ENCODE results near the gene DYRK1A.
"Not testable (repeated sequence)": the region's sequence is repeated elsewhere in the genome, so short reads cannot be mapped to it uniquely, and the experiment has no call there.

Gene DYRK1A

DNA sequence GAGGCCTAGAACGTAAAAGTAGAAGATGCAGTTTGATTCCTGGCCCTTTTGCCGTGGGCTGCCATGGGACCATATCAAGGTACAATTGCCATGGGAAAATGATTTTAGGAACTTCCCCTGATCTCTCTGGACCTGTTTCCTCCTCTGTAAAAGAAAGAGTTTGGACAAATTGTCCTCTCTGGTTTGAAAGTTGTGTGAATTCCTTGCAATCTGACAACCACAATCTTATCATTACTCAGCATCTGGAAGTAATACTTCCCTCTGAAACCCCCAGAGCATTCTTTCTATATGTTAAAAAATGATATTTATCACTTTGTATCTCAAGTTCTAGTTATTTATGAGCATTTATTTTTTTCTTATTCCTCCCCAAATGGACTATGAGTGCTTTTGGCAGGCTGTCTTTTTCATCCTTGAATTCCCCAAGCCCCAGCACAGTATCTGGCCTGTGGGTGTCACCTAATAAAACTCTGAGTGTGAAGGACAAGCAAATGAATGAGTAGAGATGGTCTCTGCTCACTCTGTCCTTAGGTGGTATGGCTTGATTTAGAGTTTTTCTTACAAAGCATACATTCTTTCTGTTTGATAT lies 181.1 kb downstream of the DYRK1A start:
- no peak for DNase-seq (ENCODE audit: low read depth in 1 of 2, low spot score in 1 of 2)

- DNase-seq (ENCODE audit: low read depth in 1 of 2, low spot score in 1 of 2): no peak
Observed at GRCh38 chr21:37548521-37548981, 182.0 kb downstream of the DYRK1A start.

DNA sequence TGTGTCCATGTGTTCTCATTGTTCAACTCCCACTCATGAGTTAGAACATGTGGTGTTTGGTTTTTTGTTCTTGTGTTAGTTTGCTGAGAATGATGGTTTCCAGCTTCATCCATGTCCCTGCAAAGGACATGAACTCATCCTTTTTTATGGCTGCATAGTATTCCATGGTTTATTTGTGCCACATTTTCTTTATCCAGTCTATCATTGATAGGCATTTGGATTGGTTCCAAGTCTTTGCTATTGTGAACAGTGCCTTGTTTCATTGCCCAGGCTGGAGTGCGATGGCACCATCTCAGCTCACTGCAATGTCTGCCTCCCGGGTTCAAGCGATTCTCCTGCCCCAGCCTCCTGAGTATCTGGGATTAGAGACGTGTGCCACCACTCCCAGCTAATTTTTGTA lies 183.2 kb downstream of the DYRK1A start:
- not testable (repeated sequence) for DNase-seq (ENCODE audit: low read depth in 1 of 2, low spot score in 1 of 2)

DNA sequence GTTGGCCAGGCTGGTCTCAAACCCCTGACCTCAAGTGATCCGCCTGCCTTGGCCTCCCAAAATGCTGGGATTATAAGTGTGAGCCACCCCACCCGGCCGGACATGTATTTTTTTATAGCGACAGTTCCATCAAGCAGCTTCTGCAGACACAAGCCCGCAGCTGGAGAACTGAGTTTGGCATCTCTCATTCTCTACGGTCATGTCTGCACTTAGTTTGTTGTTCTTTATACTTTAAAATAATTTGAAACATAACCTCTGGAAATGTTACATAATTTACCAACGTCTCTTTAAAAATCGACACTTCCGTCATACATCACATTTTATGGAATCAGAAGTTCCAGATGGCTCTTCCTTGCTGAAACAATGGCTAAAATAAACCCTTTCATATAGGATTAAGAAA lies 183.6 kb downstream of the DYRK1A start:
- no peak for DNase-seq (ENCODE audit: low read depth in 1 of 2, low spot score in 1 of 2)

GRCh38 chr21:37550618-37551330 lies 184.2 kb downstream of the DYRK1A start:
- DNase-seq (ENCODE audit: low read depth in 1 of 2, low spot score in 1 of 2): no peak

GRCh38 chr21:37551331-37551992 lies 184.9 kb downstream of the DYRK1A start:
- no peak for DNase-seq (ENCODE audit: low read depth in 1 of 2, low spot score in 1 of 2)

DNA sequence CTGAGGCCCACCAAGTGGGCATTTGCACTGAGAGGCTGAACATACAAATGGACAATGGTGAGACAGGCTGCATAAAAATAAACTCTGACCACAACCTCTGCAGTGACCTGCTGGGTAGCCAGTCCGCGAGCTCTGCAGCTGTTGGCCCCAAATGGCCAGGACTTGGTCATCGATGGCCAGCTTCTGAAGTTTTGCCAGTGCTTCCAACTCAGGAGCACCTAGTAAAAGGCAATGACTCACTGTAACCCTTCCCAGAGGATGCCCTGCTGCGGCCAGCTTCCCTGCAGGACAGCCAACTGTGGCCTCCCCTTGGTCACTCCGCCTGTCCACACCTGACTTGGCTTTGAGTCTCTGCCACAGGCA lies 185.4 kb downstream of the DYRK1A start:
- no peak for DNase-seq (ENCODE audit: low read depth in 1 of 2, low spot score in 1 of 2)

DNA sequence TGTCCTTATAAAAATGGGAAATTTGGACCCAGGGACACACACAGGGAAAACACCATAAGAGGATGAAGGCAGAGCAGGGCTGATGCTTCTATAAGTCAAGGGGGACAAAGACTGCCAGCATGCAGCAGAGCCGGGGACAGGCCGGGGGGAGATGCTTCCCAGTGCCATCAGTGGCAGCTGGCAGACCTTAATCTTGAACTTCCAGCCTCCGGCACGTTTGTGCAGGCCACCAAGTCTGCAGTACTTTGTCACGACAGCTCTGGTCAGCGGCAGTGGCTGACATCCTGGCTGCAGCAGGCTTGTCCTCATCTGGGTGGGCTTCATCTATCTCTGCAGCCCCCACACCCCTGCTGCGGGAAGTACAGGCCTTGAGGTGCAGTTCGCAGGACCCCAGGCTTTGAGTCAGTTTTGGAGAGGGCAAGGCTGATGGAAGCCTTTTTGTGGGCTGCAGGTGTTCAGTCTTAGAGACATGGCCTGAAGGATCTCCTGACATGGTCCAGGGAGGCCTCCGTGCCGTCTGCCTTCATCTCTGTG lies 186.0 kb downstream of the DYRK1A start:
- DNase-seq (ENCODE audit: low read depth in 1 of 2, low spot score in 1 of 2): no peak

GRCh38 chr21:37553078-37553481 lies 186.5 kb downstream of the DYRK1A start:
- no peak for DNase-seq (ENCODE audit: low read depth in 1 of 2, low spot score in 1 of 2)

GRCh38 chr21:37554661-37555379 lies 188.2 kb downstream of the DYRK1A start:
- DNase-seq (ENCODE audit: low read depth in 1 of 2, low spot score in 1 of 2): no peak

DNA sequence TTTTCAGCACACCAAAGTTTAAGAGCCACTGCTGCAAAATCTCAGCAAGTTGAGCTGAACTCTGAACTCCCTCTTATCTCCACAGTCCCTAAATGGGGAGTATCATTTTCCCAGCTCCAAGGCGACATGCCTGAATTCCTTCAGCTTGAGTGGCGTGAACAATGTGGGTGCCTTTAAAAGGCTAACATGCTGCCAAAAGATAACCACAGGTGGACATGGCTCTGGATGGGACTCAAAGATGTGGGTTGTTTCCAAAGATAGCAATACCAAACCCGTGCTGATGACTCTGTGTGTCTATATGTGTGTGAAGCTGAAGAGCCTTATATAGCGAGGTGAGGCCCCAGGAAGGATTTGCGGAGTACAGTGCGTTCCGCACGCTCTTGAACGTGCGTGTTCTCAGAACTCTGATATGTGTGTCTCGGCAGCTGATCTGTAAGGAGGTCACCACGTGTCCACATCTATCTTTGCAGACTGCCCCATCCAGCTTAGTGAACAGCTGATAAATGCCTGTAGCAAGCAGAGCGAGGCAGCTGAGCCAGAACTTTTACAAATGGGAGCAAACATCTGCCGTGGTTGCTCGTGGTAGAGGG lies 189.2 kb downstream of the DYRK1A start:
- no peak for DNase-seq (ENCODE audit: low read depth in 1 of 2, low spot score in 1 of 2)

DNA sequence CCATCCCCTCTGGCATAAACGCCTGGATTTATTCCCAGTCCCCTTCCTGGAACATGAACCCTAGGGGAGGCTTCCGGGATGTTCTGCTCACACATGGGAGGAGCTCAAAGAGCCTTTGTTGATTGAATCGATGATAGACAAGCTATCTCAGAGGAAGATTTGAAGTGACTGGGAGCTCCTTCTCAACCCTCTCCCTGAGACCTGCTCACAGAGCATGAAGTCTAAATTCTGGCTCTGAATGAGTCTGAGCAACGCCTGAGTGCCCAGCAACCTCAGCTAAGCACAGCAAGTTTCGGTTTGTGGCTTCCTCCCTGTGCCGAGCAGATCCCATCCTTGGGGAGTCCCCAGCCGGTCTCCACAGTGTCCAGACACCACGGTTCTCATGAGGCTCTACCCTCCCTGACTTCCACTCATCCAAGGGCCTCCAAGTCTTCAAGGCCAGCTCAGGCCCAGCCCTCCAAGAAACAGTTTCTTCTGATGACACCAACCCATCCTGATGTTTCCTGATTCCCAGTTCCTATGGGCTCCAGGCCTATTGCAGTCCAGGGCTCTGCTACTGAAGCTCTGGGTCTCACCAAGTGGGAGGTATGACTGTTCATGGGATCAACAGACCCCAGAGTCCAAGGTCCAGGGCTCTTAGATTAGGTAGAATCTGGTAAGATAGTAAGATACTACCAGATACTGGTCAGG lies 190.8 kb downstream of the DYRK1A start:
- no peak for DNase-seq (ENCODE audit: low read depth in 1 of 2, low spot score in 1 of 2)

DNA sequence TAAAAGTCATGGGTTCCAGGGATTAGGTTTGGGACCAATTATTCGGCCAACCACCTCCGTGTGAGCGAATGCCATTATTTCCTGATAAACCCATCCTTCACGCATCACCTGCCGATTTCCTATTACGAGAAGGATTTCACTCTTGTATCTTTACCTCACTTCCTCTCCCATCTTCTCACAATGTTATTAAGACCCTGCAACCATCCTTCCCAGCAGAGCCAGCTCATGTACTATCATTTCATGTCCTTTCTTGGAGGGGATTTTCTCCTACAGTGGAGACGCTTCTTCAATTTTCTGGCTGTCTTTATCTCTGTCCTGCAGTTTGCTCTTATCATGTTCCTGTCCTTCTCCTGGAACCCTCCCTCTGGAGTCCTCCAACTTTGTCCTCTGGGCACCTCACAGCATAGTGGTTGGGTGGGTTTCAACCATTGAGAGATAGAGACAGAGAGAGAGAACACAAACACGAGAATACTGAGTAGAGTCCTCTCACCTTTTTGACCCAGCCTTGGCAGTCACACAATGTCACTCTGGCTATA lies 192.2 kb downstream of the DYRK1A start:
- no peak for DNase-seq (ENCODE audit: low read depth in 1 of 2, low spot score in 1 of 2)

GRCh38 chr21:37560385-37560784 lies 193.8 kb downstream of the DYRK1A start:
- DNase-seq (ENCODE audit: low read depth in 1 of 2, low spot score in 1 of 2): no peak

GRCh38 chr21:37561506-37561905 lies 194.9 kb downstream of the DYRK1A start:
- no peak for DNase-seq (ENCODE audit: low read depth in 1 of 2, low spot score in 1 of 2)

DNA sequence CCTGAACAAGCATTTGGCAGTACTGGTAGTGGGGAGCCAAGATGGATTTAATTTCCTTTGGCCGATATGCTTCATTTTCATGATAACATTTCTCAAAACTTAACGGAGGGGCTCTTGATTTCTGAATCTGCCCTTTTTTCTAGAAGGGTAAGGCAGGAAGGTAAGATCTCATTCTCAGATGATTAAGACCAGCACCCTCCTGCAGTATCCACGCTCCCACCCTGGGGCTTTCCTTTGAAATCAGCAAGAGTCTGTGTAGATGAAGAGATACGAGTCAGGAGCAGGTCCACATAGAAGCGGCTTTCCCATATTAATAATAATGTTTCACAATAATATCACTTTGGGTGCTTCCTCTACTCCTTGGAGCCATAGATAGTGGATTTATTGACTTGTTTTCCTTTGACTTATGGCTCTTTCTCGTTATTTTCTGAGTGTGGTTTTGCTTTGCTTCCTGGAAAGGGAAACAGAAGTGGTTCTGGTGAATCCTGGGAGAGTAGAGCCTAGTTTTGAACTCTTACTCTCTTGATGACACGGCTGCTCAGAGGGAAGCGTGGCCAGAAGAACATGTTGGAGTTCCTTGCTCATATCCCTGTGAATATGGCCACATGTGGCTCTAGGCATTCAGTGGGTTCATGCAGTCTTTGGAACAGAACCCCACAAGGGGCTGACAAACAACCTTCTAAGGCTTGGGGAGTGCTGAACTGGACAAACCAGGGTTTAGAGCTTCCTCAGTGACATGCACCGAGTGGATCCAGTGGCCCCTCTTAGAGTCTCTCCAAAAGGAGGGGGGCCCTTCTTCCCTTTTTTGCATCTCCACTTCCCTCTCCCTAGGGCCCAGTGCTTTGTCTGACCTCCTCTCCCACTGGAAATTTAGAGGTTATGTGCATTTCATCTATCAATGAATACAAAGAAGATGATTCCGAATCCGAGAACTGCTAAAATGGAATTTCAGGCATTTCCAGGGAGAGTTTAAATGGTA lies 195.7 kb downstream of the DYRK1A start:
- no peak for DNase-seq (ENCODE audit: low read depth in 1 of 2, low spot score in 1 of 2)

DNA sequence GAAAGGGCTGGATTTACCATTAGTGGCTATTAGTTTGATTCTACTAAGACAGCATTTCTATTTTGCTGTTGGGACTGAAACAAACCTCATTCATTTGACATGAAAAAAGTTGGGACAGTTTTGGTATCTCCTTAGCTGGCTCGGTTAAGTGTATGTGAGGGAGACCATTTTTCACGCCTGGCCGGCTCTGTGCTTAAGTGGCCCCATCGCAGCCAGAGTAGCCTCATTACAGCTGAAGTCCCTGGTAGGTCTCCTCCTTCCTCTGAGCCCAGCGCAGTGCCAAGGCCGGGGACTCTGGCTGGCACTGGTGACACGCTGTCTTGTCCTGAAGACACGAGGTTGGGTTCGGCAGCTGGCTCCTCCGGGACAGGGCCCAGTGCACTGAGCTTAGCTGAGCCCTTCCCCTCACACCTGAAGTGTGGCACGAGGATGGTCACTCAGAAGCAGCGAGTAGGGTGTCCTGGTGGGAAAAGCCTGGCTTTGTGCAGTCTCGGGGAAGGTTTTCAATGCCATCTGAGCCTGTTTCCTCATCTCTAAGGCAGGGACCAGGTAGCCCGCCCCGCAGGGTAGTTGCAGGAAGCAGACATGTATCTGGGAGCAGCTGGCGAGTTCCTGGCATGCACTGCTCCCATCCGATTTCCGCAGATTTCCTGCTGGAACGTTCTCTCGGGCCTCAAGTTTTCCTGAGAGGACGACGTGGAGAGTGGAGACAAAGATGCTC lies 196.5 kb downstream of the DYRK1A start:
- DNase-seq (ENCODE audit: low read depth in 1 of 2, low spot score in 1 of 2): no peak

- peak; percentile 74 to 89 for DNase-seq (ENCODE audit: low read depth in 1 of 2, low spot score in 1 of 2)
Observed at GRCh38 chr21:37563641-37564340, 197.2 kb downstream of the DYRK1A start.

Measured in activated T-helper 1 cell treated with anti-CD3 and anti-CD28 coated beads, Interleukin-2, amount 50 U/mL, for 16 hours (primary cell).